ENCODE results near the gene TOR1A.

Gene TOR1A

DNA sequence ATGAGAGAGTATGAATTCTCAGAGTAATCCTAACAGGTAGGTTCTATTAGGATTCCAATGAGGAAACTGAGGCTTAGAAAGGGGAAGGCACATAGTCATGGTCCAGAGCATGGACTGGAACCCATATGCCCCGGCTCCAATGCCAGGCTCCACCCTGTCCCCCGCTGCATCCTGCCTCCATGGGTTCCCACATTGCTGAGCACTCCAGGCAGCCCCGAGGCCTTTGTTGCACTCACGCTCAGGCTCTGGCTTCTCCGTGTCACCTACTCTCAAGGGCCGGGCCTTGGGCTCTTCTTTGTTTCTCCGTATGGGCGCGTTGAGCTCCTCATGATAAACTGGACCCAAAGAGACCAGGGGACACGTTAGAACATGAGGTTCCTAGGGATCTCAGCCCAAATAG lies 5.0 kb upstream of the TOR1A start:
- Histone ChIP-seq H3K4me3 (ENCODE audit: insufficient read length, low read depth) (no peak overlapping the region), H3K36me3 (ENCODE audit: insufficient read depth, insufficient read length, low read length) (peaks cover 61% of the 10 kb centered on the region)

DNA sequence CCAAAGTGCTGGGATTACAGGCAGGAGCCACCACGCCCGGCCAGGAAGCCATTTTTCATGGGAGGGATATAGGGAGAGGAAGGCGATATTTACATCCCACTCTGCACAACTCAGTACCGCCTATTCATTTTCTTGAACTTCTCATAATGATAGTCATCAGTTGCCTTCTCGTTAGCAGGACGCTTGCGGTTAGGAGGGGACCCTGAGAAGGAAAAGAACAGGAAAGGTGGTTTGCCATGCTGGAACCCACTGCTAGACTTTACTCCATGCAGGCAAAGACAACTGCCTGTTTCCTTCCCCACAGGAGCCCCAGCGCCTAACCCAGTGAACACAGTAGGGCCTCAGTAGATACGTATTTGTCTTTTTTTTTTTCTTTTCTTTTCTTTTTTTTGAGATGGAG lies 4.1 kb upstream of the TOR1A start:
- H3K9me3 ChIP-seq (ENCODE audit: insufficient read depth, low read length), result no peaks in the 10 kb centered on the region
- no peak overlapping the region for H3K9ac ChIP-seq (ENCODE audit: insufficient read length, low read depth)
- no peak for DNase-seq (ENCODE audit: low read depth, low spot score)
- H3K4me3 ChIP-seq (ENCODE audit: insufficient read length, low read depth), result no peak overlapping the region
- H3K27me3 ChIP-seq (ENCODE audit: insufficient read depth, insufficient read length), result no peaks in the 10 kb centered on the region
- H3K4me1 ChIP-seq (ENCODE audit: insufficient read depth, insufficient read length), result no peaks in the 10 kb centered on the region
- TF ChIP-seq YY1 (IDR thresholded peaks at IDR 0.05; ENCODE audit: insufficient read depth, insufficient read length) (no peak), SUZ12 (IDR thresholded peaks at IDR 0.05; ENCODE audit: extremely low read depth, insufficient read depth, insufficient read length) (no peak), ZNF274 (IDR thresholded peaks at IDR 0.05; ENCODE audit: low read depth, low read length) (no peak)
- peaks cover 56% of the 10 kb centered on the region for H3K36me3 ChIP-seq (ENCODE audit: insufficient read depth, insufficient read length, low read length)

More for the DNA sequence above, 5.0 kb upstream of the TOR1A start:
- no peak for DNase-seq (ENCODE audit: low read depth, low spot score)
- H3K9me3 ChIP-seq (ENCODE audit: insufficient read depth, low read length), result no peaks in the 10 kb centered on the region
- H3K9ac ChIP-seq (ENCODE audit: insufficient read length, low read depth), result no peak overlapping the region
- H3K4me1 ChIP-seq (ENCODE audit: insufficient read depth, insufficient read length), result no peaks in the 10 kb centered on the region
- no peaks in the 10 kb centered on the region for H3K27me3 ChIP-seq (ENCODE audit: insufficient read depth, insufficient read length)
- no peak for TF ChIP-seq SUZ12 (IDR thresholded peaks at IDR 0.05; ENCODE audit: extremely low read depth, insufficient read depth, insufficient read length)
- TF ChIP-seq ZNF274 (IDR thresholded peaks at IDR 0.05; ENCODE audit: low read depth, low read length), result no peak
- no peak for TF ChIP-seq YY1 (IDR thresholded peaks at IDR 0.05; ENCODE audit: insufficient read depth, insufficient read length)

DNA sequence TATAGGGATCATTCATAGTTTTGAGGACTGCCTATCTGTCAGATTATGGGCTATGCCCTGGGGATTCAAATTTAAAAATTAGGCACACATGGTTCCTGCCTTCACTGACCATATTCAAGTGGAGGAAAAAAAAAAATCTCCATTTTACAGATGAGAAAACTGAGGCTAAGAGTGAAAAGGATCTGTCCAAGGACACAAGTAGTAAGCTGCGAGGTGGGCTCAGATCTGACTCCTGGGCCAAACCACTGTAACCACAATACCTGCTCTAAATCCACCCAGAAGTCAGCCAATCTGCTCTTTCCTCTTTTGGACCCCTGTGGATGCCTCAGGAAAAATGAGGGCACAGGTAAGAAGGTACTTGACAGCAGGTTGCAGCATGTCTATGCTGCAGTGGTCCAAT lies 2.8 kb upstream of the TOR1A start:
- no peak for DNase-seq (ENCODE audit: low read depth, low spot score)
- TF ChIP-seq SUZ12 (IDR thresholded peaks at IDR 0.05; ENCODE audit: extremely low read depth, insufficient read depth, insufficient read length) (no peak), ZNF274 (IDR thresholded peaks at IDR 0.05; ENCODE audit: low read depth, low read length) (no peak), YY1 (IDR thresholded peaks at IDR 0.05; ENCODE audit: insufficient read depth, insufficient read length) (no peak)
- Histone ChIP-seq H3K27me3 (ENCODE audit: insufficient read depth, insufficient read length) (no peaks in the 10 kb centered on the region), H3K4me3 (ENCODE audit: insufficient read length, low read depth) (no peak overlapping the region), H3K36me3 (ENCODE audit: insufficient read depth, insufficient read length, low read length) (peaks cover 54% of the 10 kb centered on the region), H3K9ac (ENCODE audit: insufficient read length, low read depth) (no peak overlapping the region), H3K4me1 (ENCODE audit: insufficient read depth, insufficient read length) (peaks cover 2% of the 10 kb centered on the region), H3K9me3 (ENCODE audit: insufficient read depth, low read length) (no peaks in the 10 kb centered on the region)

DNA sequence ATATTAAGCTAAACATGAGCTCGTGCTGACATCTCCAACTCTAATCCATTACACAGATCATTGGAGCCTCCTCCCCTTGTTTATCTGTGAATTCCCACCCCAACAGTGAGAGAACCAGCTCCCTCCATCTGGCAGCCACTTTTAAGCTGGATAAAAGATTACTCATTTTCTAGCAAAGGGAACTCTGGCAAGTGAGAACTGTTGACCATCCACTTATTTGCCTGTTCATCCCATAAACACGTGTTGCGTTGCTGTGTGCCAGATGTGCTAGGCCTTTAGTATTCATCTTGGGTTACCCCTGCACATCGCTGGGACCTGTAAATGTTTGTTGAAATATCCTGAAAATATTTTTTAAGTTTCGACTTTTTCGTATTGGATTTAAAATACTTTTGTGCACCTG lies 2.4 kb upstream of the TOR1A start:
- Histone ChIP-seq H3K27me3 (ENCODE audit: insufficient read depth, insufficient read length) (no peaks in the 10 kb centered on the region), H3K4me1 (ENCODE audit: insufficient read depth, insufficient read length) (peaks cover 2% of the 10 kb centered on the region), H3K9ac (ENCODE audit: insufficient read length, low read depth) (no peak overlapping the region), H3K36me3 (ENCODE audit: insufficient read depth, insufficient read length, low read length) (peaks cover 54% of the 10 kb centered on the region), H3K4me3 (ENCODE audit: insufficient read length, low read depth) (no peak overlapping the region), H3K9me3 (ENCODE audit: insufficient read depth, low read length) (no peaks in the 10 kb centered on the region)
- TF ChIP-seq ZNF274 (IDR thresholded peaks at IDR 0.05; ENCODE audit: low read depth, low read length) (no peak), YY1 (IDR thresholded peaks at IDR 0.05; ENCODE audit: insufficient read depth, insufficient read length) (no peak), SUZ12 (IDR thresholded peaks at IDR 0.05; ENCODE audit: extremely low read depth, insufficient read depth, insufficient read length) (no peak)
- DNase-seq (ENCODE audit: low read depth, low spot score), result no peak

DNA sequence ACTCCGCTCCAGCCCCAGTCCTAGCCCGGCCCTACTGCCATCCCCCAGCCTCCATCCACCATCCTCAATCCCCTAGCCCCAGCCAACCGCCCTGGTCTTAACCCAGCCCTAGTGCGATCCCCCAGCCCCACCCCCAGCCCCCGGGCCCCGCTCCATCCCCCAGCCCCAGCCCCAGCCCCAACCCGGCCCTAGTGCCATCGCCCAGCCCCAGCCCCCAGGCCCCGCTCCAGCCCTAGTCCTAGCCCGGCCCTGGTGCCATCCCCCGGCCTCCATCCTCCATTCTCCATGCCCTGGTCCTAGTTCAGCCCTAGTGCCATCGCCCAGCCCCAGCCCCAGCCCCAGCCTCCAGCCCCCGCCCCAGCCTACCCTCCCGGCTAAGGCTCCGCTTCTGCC lies 398 bp downstream of the TOR1A start:
- Histone ChIP-seq H3K36me3 (ENCODE audit: insufficient read depth, insufficient read length, low read length) (peaks cover 51% of the 10 kb centered on the region), H3K9me3 (ENCODE audit: insufficient read depth, low read length) (no peaks in the 10 kb centered on the region), H3K27me3 (ENCODE audit: insufficient read depth, insufficient read length) (no peaks in the 10 kb centered on the region), H3K4me1 (ENCODE audit: insufficient read depth, insufficient read length) (peaks cover 2% of the 10 kb centered on the region), H3K4me3 (ENCODE audit: insufficient read length, low read depth) (peak overlapping the region; percentile 94), H3K9ac (ENCODE audit: insufficient read length, low read depth) (peak overlapping the region; percentile 100)
- no peak for TF ChIP-seq YY1 (IDR thresholded peaks at IDR 0.05; ENCODE audit: insufficient read depth, insufficient read length)
- TF ChIP-seq SUZ12 (IDR thresholded peaks at IDR 0.05; ENCODE audit: extremely low read depth, insufficient read depth, insufficient read length), result no peak
- TF ChIP-seq ZNF274 (IDR thresholded peaks at IDR 0.05; ENCODE audit: low read depth, low read length), result no peak
- no peak for DNase-seq (ENCODE audit: low read depth, low spot score)

DNA sequence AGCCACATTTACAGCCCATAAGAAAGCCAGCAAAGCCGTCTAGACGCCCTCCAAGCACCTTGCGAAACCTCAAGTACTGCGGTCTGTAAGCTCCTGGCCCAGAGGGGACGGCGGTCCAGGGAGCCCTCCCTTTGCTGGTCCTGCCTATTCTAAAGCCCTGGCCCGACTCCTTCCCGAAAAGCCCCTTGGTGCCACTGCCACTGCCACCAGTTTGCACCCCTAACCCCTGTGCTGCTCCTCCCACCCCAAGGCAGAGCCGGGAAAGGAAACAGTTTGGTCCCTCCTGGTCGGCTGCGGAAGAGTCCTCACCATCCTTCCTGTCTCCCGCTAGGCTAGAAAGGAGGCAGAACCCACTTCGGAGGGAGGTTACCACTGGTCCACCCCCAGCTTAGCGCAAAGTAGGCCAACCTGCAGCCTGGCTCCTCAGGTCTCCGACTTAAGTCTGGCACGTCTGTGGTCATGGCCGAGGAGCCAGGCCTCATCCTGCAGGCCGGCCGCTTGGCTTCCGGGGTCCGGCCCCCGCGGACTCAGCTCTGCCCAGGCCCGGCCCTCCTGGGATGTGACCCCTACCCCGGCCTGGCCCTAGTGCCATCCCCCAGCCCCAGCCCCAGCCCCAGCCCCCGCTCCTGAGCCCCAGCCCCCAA lies 916 bp downstream of the TOR1A start:
- no peak for DNase-seq (ENCODE audit: low read depth, low spot score)
- no peak for TF ChIP-seq YY1 (IDR thresholded peaks at IDR 0.05; ENCODE audit: insufficient read depth, insufficient read length)
- TF ChIP-seq ZNF274 (IDR thresholded peaks at IDR 0.05; ENCODE audit: low read depth, low read length), result no peak
- no peak for TF ChIP-seq SUZ12 (IDR thresholded peaks at IDR 0.05; ENCODE audit: extremely low read depth, insufficient read depth, insufficient read length)
- Histone ChIP-seq H3K36me3 (ENCODE audit: insufficient read depth, insufficient read length, low read length) (peaks cover 53% of the 10 kb centered on the region), H3K4me3 (ENCODE audit: insufficient read length, low read depth) (peak overlapping the region; percentile 94), H3K27me3 (ENCODE audit: insufficient read depth, insufficient read length) (no peaks in the 10 kb centered on the region), H3K4me1 (ENCODE audit: insufficient read depth, insufficient read length) (peaks cover 2% of the 10 kb centered on the region), H3K9me3 (ENCODE audit: insufficient read depth, low read length) (no peaks in the 10 kb centered on the region), H3K9ac (ENCODE audit: insufficient read length, low read depth) (peak overlapping the region; percentile 79)

DNA sequence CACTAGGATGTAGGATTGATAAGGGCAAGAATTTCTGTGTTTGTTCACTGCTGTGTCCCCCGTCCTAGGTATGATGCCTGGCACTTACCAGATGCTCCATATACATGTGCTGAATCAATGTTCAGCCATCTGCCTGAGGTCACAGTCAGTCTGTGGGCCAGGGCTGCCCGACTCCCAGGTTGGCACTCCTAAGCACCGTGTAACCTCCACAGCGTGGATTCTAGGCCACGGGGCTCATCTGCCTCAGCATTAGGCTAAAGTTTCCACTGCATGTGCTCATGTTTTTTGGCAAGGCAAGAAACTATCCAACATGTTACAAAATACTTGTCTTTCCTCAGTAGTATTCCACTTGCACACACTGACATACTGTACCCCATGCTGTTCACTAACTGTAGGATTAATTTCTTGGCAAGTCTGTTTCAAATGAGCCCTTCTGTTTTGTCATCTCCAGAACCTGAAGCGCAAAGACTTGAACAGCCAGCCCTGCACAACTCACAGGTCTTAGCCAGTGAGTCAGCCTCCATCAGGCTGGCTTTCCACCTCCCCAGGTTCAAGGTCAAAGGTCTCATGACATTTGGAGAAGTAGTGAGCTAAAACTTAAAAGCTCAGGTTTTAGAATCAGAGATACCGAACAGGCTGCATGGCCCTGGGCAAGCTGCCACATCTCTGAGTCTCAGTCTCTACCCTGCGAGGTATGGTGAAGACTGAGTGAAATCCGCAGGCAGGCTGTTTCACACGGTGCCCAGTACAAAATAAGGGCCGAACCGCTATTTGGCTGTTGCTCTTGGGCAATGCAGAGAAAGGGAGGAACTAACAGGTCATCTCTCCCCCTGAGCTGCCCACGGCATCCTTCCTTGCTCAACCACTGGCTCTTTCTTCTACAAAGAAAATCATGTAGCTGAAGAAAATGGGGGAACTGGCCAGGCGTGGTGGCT lies 7.2 kb downstream of the TOR1A start:
- Histone ChIP-seq H3K4me3 (ENCODE audit: insufficient read length, low read depth) (no peak overlapping the region), H3K36me3 (ENCODE audit: insufficient read depth, insufficient read length, low read length) (peaks cover 93% of the 10 kb centered on the region)

More for the DNA sequence above, 7.2 kb downstream of the TOR1A start:
- Histone ChIP-seq H3K4me1 (ENCODE audit: insufficient read depth, insufficient read length) (peaks cover 9% of the 10 kb centered on the region), H3K27me3 (ENCODE audit: insufficient read depth, insufficient read length) (no peaks in the 10 kb centered on the region), H3K9me3 (ENCODE audit: insufficient read depth, low read length) (no peaks in the 10 kb centered on the region), H3K9ac (ENCODE audit: insufficient read length, low read depth) (no peak overlapping the region)
- no peak for DNase-seq (ENCODE audit: low read depth, low spot score)
- TF ChIP-seq ZNF274 (IDR thresholded peaks at IDR 0.05; ENCODE audit: low read depth, low read length), result no peak
- TF ChIP-seq YY1 (IDR thresholded peaks at IDR 0.05; ENCODE audit: insufficient read depth, insufficient read length), result no peak
- no peak for TF ChIP-seq SUZ12 (IDR thresholded peaks at IDR 0.05; ENCODE audit: extremely low read depth, insufficient read depth, insufficient read length)

Measured in NT2/D1 (cell line).